GM18508 (cell line): ENCODE results near the gene TRAK1.

Source experiments
- ATAC-seq: cut with Tn5 transposase; IDR thresholded peaks from one replicate; pipeline ENCODE4 v1.9.1; 2021; ENCODE audit warnings: moderate number of reproducible peaks; ENCODE audit not compliant: insufficient read depth, unreplicated experiment

The TRAK1 gene

DNA sequence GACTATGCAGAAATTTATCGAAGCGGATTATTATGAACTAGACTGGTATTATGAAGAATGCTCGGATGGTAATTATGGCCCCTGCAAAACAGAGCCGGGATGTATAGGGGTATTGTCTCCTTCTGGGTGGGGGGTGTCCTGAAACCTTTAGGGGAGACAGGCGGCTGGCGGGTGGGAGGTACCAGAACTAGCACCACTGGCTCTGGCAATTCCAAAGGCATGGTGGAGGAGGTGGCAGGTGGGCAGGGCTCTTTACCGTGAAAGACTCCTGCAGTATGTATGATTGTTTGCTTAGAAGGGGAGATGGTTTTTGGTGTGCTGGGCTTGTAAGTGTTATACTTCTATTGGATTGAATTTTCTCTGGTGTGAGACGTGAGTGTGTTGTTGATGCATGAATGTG lies 58.4 kb downstream of the TRAK1 start:
- ATAC-seq, result no peak

GRCh38 chr3:42149975-42150374 lies 58.8 kb downstream of the TRAK1 start:
- no peak for ATAC-seq

GRCh38 chr3:42151596-42152168 lies 60.5 kb downstream of the TRAK1 start:
- ATAC-seq, result no peak

DNA sequence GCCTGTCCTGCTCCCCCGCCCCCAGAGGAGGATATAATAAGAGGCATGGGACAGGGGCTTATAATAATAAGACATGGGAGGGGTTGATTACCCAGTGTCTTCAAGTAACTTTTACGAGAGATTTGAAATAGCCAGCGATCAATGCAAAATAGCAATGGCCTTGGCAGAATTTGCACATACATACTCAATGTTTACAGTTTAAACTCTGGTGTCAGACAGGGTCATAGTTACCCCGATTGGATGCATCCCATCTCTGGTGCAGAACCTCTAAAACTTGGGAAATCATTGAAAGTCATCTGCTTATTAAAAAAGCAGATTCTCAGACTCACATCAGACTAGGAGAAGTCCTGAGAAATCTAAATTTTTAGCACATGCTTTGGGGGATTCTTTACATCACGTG lies 61.0 kb downstream of the TRAK1 start:
- no peak for ATAC-seq

DNA sequence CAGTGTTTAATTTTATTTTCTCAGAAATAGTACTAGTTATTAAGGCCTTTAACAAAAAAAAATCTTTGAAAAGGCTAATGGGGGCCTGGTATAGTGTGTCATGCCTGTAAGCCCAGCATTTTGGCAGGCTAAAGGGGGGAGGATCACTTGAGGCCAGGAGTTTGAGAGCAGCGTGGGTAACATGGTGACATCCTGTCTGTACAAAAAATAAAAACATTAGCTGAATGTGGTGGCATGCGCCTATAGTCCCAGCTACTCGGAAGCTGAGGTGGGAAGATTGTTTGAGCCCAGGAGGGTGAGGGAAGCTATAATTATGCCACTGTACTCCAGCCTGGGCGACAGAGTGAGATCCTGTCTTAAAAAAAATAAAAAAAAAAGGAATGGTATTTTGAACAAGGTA lies 61.9 kb downstream of the TRAK1 start:
- ATAC-seq, result no peak

- ATAC-seq, result no peak
Observed at GRCh38 chr3:42157540-42158538, 66.7 kb downstream of the TRAK1 start.

GRCh38 chr3:42159147-42159546 lies 68.0 kb downstream of the TRAK1 start:
- no peak for ATAC-seq

GRCh38 chr3:42159706-42160472 lies 68.7 kb downstream of the TRAK1 start:
- no peak for ATAC-seq

DNA sequence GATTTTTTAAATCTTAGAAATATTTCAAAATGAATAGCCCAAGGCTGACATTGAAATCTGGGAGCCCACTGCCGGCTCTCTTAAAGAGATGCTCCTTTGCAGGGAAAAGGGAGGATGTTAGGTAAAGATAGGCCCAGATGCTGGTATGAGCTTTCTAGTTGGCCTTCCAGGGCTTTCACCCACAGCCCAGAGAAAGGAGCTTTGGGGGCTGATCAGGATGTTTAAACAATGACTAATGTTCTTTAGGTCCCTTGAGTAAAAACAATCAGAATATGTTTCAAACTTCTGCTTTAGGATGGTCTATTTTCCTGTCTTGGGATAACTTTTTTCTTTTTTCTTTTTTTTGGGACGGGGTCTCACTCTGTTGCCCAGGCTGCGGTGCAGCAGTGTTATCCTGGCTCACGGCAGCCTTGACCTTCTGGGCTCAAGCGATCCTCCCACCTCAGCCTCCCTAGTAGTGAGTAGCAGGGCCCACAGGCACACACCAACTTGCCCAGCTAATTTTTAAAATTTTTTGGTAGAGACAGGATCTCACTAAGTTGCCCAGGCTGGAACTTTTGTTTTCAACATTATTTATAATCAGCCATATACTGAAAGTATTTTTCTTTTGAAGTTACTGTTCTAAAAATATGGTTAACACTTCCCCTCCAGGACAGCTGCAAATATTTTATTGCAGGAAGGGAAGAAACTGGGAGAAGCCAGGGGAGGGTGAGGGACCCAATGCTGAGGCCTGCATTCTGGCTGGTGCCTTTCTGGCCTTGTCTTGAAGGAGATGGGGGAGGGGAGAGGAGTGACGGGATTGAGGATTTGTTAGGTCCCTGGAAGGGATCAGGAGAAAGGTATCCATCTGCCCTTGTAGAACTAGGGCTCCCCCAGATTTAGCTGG lies 70.1 kb downstream of the TRAK1 start:
- no peak for ATAC-seq

GRCh38 chr3:42162462-42162861 lies 71.3 kb downstream of the TRAK1 start:
- ATAC-seq, result no peak

DNA sequence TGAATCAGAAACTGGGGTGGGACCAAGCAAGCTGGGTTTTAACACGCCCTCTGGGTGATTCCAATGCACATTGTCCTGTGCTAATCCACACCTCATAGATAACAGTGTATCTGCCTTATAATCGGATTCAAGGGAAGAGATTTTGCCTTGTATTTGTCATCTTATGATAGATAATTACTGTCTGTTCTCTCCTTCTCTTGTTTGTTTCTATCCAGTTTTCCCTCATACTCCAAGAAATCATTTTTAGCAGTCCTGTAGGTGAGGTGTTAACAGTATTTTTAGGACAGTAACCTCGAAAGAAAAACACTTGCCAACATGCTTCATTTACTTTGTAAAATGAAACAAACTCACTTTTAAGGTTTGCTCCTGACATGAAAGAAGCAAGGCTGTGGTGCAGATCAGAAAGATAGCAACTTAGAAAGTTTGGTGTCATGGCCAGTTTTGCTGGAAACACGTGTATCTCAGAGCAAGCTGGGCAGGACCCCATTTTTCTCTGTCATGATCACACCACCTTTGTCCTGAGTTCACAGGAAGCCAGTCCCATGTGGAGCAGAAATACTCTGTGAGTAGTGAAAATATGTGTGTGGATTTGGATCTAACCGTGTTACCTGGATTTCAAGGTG lies 72.6 kb downstream of the TRAK1 start:
- no peak for ATAC-seq

DNA sequence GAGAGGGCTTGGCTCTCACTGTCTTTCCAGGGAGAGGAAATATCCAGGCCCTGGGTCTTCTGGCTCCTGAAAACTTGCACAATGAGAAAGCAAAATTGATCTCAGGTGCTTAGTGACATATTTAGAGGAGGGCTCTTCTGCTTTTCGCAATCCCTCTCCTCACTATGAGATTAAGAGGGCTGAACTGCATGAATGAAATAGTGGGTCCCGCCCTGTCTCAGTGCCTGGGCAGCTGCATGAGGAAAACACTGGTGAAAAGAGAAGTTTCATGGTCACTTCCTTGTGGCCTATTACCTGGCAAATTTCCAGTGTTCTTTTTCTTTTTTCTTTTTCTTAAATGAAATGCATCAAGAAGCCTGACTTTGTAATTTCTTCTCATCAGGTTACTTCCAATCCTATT lies 73.5 kb downstream of the TRAK1 start:
- ATAC-seq, result no peak

GRCh38 chr3:42165211-42165610 lies 74.1 kb downstream of the TRAK1 start:
- no peak for ATAC-seq

- ATAC-seq, result no peak
Observed at GRCh38 chr3:42166214-42166613, 75.1 kb downstream of the TRAK1 start.

- no peak for ATAC-seq
Observed at GRCh38 chr3:42166662-42167300, 75.6 kb downstream of the TRAK1 start.

DNA sequence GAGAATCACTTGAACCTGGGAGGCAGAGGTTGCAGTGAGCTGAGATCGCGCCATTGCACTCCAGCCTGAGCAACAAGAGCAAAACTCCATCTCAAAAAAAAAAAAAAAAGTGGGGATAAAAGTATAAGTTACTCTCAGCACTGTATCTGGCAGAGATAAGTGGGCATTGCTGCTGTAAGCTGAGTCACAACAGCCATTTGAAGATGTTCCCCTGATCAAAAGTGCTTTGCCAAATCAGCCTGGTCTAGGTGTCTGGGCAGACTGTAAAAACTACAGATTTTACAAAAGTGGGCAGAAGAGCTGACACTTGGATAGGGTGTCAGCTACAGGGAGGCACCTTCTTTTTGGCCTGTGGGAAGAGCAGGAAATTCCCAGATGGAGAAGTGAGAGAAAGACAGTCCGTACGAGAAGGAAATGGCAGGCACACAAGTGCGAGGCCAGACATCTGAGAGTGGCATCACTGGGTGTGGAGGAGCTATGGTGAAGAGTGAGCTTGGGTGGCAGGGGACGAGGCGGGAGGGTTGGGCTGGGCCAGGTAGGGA lies 78.5 kb downstream of the TRAK1 start:
- no peak for ATAC-seq

DNA sequence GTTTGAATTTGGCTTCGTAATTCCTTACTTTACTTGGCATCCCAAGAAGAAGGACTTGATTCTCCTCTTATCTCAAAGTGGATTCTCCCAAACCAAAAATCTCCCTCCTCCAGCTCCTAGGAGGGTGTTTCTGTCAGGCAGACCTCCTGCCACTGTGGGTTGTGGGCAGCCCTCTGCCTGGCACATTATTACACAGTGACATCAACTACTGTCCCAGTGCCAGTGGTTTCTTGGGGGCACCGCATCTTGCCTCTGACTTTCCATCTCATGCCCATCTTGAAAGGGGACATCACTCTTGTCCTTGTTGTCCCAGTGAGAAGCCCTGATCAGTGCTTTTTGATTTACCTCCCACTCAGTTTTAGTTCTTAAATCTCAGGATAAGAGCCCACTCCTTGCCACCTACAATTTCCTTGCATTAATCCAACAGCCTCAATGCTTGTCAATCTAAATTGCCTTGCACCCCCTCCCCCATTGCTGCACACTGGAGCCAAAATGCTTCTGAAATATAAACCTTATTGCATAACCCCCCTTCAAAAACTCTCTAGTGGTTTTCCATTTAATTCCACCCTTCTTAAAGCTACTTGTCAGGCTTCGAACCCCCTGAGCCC lies 81.0 kb downstream of the TRAK1 start:
- ATAC-seq, result no peak

DNA sequence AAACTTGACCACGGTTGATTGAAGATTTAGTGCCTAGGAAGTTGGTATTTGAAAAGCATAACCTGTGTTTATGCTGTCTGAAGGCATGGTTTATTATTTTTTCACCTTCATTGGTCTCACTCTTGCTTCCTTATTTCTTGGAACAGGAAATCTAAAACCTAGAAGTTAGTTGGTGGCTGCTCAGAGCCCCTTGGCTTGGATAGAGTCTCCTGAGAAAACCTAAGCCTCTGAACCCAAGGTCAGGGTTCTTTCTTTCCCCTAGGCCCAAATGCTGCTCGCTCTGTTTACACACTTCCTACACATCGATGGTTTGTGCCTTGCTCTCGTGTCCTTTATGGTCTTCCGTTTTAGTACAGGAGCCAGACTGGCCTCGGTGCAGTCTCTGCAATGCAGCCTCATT lies 82.2 kb downstream of the TRAK1 start:
- ATAC-seq, result no peak
